NB4 (cell line): ENCODE measurements around the gene DUS4L.

ENCODE experiments used
- POLR2A ChIP-seq: IDR thresholded peaks from 2 replicates; pipeline ENCODE4 v1.6.1; 2011; ENCODE audit warnings: mild to moderate bottlenecking; ENCODE audit not compliant: insufficient read length; ENCODE audit errors: extremely low read depth
- TF ChIP-seq, protein P1 (sequence below): IDR thresholded peaks from 2 replicates; pipeline ENCODE4 v1.6.1; 2011; ENCODE audit warnings: low read depth, low read length
- TF ChIP-seq, protein P2 (sequence below): IDR thresholded peaks from one replicate; pipeline ENCODE4 v1.5.1; 2012; ENCODE audit warnings: low read depth, low read length

DNA sequence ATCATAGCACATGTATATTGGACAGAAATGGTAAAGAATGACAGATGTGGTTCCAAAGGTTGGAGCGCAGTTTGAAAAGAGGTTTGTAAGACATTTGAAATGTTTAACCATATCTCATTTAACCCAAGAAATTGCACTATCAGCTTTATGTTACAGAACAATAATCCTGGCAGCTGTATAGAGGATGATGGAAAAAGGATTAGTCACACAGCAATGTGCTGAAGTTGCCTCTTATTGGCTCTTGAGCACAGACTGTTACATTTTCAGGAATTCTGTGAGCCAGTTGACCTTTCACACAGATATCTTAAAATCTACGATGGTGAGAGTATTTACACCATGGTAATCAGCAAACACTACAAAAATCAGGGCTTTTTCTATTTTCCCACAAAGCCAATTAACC lies 3.9 kb upstream of the DUS4L start:
- TF ChIP-seq, protein P1, sequence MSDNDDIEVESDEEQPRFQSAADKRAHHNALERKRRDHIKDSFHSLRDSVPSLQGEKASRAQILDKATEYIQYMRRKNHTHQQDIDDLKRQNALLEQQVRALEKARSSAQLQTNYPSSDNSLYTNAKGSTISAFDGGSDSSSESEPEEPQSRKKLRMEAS = no peak
- TF ChIP-seq, protein P2, sequence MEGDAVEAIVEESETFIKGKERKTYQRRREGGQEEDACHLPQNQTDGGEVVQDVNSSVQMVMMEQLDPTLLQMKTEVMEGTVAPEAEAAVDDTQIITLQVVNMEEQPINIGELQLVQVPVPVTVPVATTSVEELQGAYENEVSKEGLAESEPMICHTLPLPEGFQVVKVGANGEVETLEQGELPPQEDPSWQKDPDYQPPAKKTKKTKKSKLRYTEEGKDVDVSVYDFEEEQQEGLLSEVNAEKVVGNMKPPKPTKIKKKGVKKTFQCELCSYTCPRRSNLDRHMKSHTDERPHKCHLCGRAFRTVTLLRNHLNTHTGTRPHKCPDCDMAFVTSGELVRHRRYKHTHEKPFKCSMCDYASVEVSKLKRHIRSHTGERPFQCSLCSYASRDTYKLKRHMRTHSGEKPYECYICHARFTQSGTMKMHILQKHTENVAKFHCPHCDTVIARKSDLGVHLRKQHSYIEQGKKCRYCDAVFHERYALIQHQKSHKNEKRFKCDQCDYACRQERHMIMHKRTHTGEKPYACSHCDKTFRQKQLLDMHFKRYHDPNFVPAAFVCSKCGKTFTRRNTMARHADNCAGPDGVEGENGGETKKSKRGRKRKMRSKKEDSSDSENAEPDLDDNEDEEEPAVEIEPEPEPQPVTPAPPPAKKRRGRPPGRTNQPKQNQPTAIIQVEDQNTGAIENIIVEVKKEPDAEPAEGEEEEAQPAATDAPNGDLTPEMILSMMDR = no peak
- no peak for TF ChIP-seq POLR2A
